K562 (cell line): Measurements from ENCODE around the gene NRTN. TPM values are rescaled to one million over a fixed set of nuclear protein-coding genes. Genes with fewer than 3 reads are reported as not detected.

ENCODE experiments used
- ATAC-seq: fragments of 200-7000 bp; cut with Tn5 transposase; 3 replicates; pipeline ENCODE4 v1.9.1; 2020; ENCODE audit warnings: moderate library complexity
- BruUV-seq: library from RNA; stranded (reverse); fragments of 400-500 nt; replicated peaks from 2 replicates; lab custom pipeline; 2021; lab: Mats Ljungman, UMichigan
- CTCF ChIA-PET: fragments of 300-600 bp; formaldehyde crosslinking; extraction: SDS; loops from one replicate; lab custom pipeline; 2021; ENCODE audit warnings: low intra/inter-chr PET ratio; lab: Yijun Ruan, JAX
- POLR2A ChIA-PET: fragments of 300-600, 350-650 bp; sonication (Branson Sonifier 250); formaldehyde crosslinking; extraction: SDS; loops from one replicate; lab custom pipeline; 2021; ENCODE audit warnings: antibody characterized with exemption, inconsistent platforms; lab: Yijun Ruan, JAX
- DNase-seq, 4 experiments: peaks; one replicate each; pipeline versions ENCODE4 v3.0.0 to v3.0.0-alpha.2; 2011 to 2018; ENCODE audit warnings: low spot score in 3 of 4, mixed read lengths in 3 of 4; ENCODE audit errors: extremely low read depth in 1 of 4
- FAIRE-seq: peaks from 2 replicates; lab custom pipeline; 2011; peaks lifted over from hg19 to GRCh38; lab: Jason Lieb, UNC
- H2AFZ ChIP-seq: 2 replicates; pipeline ENCODE4 v1.6.0; 2011; ENCODE audit warnings: low read depth, low read length, control low read depth, inconsistent platforms
- H3K27ac ChIP-seq: fragments of 200-600 bp; 3 replicates; pipeline ENCODE4 v1.8.0; 2011; ENCODE audit warnings: low read depth, mild to moderate bottlenecking, control low read depth, inconsistent platforms, low read length, moderate library complexity, mixed read lengths; ENCODE audit errors: extremely low read depth
- H3K27me3 ChIP-seq, 2 experiments: fragments of 300-600 bp in 1 of 2; 2 replicates in 1 of 2; 3 replicates in 1 of 2; pipeline versions ENCODE4 v1.6.0 to v1.8.0; 2011; ENCODE audit warnings: inconsistent platforms in 2 of 2, low read length in 2 of 2, mild to moderate bottlenecking in 1 of 2, mixed read lengths in 1 of 2, moderate library complexity in 1 of 2; ENCODE audit not compliant: control insufficient read depth in 2 of 2, insufficient read depth in 2 of 2
- H3K36me3 ChIP-seq: fragments of 300-600 bp; 3 replicates; pipeline ENCODE4 v1.8.0; 2011; ENCODE audit warnings: mild to moderate bottlenecking, low read length, inconsistent platforms; ENCODE audit not compliant: control insufficient read depth, insufficient read depth
- H3K4me1 ChIP-seq, 2 experiments: fragments of 200-600 bp in 1 of 2; replicated peaks in 1 of 2; 2 replicates in 1 of 2; 3 replicates in 1 of 2; pipeline versions ENCODE4 v1.5.1 to v1.8.0; 2011; ENCODE audit warnings: inconsistent platforms in 2 of 2, low read length in 2 of 2, mild to moderate bottlenecking in 1 of 2, mixed read lengths in 1 of 2, moderate library complexity in 1 of 2; ENCODE audit not compliant: control insufficient read depth in 2 of 2, insufficient read depth in 2 of 2
- H3K4me2 ChIP-seq: 2 replicates; pipeline ENCODE4 v1.6.1; 2011; ENCODE audit warnings: low read length, control low read depth, inconsistent platforms, mixed read lengths; ENCODE audit not compliant: insufficient read depth
- H3K4me3 ChIP-seq: fragments of 200-600 bp; sonication (generic), shearing (Covaris generic); 2 replicates; pipeline ENCODE4 v1.5.1; 2016; ENCODE audit warnings: control low read depth, inconsistent platforms
- H3K79me2 ChIP-seq: fragments of 200-600 bp; 3 replicates; pipeline ENCODE4 v1.8.0; 2011; ENCODE audit warnings: low read length, inconsistent platforms; ENCODE audit not compliant: control insufficient read depth, insufficient read depth
- H3K9ac ChIP-seq, 2 experiments: 2 replicates each; pipeline versions ENCODE4 v1.6.0 to v1.6.1; 2011; ENCODE audit warnings: low read depth in 2 of 2, low read length in 2 of 2, control low read depth in 1 of 2, inconsistent platforms in 1 of 2, mild to moderate bottlenecking in 1 of 2, mixed read lengths in 1 of 2; ENCODE audit not compliant: insufficient read depth in 1 of 2
- H3K9me1 ChIP-seq: one replicate; pipeline ENCODE4 v1.6.0; 2011; ENCODE audit warnings: inconsistent platforms, mild to moderate bottlenecking, low read length, moderate library complexity; ENCODE audit not compliant: control insufficient read depth, insufficient read depth
- H3K9me3 ChIP-seq: replicated peaks from 2 replicates; pipeline ENCODE4 v1.5.1; 2011; ENCODE audit warnings: low read depth, low read length, inconsistent platforms; ENCODE audit not compliant: control insufficient read depth, insufficient read depth
- H4K20me1 ChIP-seq: replicated peaks from 2 replicates; pipeline ENCODE4 v1.6.1; 2011; ENCODE audit warnings: low read length, inconsistent platforms, mixed read lengths; ENCODE audit not compliant: control insufficient read depth, insufficient read depth
- ATF1 ChIP-seq, 2 experiments: fragments of 450-650 bp in 1 of 2; IDR thresholded peaks; 2 replicates each; pipeline ENCODE4 v1.6.1; 2016; ENCODE audit warnings: missing compliant biosample characterization in 1 of 2, missing genetic modification characterization in 1 of 2
- ATF2 ChIP-seq: sonication (generic); formaldehyde crosslinking; IDR thresholded peaks from 2 replicates; pipeline ENCODE4 v1.8.1; 2022; ENCODE audit warnings: missing genetic modification reagents
- CBX5 ChIP-seq: IDR thresholded peaks from 2 replicates; pipeline ENCODE4 v1.6.1; 2014; ENCODE audit warnings: low read depth, borderline replicate concordance
- DACH1 ChIP-seq: fragments of 450-650 bp; IDR thresholded peaks from 2 replicates; pipeline ENCODE4 v1.6.1; 2018; ENCODE audit not compliant: partially characterized antibody
- E2F5 ChIP-seq: sonication (generic); formaldehyde crosslinking; IDR thresholded peaks from 2 replicates; pipeline ENCODE4 v1.8.0; 2022; ENCODE audit warnings: mild to moderate bottlenecking, missing genetic modification reagents
- IRF2 ChIP-seq: sonication (generic); formaldehyde crosslinking; IDR thresholded peaks from 2 replicates; pipeline ENCODE4 v1.8.1; 2022; ENCODE audit warnings: mild to moderate bottlenecking, missing genetic modification reagents
- NR2C2 ChIP-seq, 2 experiments: fragments of 200-800 bp in 1 of 2; sonication (Bioruptor generic) in 1 of 2; sonication (generic) in 1 of 2; formaldehyde crosslinking in 1 of 2; IDR thresholded peaks; 2 replicates each; pipeline versions ENCODE4 v1.6.1 to v1.8.0; 2016 to 2022; ENCODE audit warnings: mild to moderate bottlenecking in 1 of 2, missing compliant biosample characterization in 1 of 2, missing genetic modification characterization in 1 of 2, missing genetic modification reagents in 1 of 2
- SMARCB1 ChIP-seq: IDR thresholded peaks from 2 replicates; pipeline ENCODE4 v1.6.1; 2011; ENCODE audit warnings: improper control_type of control experiment, low read depth; ENCODE audit not compliant: insufficient read length
- STAT6 ChIP-seq: sonication (generic); formaldehyde crosslinking; IDR thresholded peaks from 2 replicates; pipeline ENCODE4 v1.8.1; 2023; ENCODE audit warnings: mild to moderate bottlenecking, missing genetic modification reagents
- TBL1XR1 ChIP-seq, 2 experiments: IDR thresholded peaks; 2 replicates each; pipeline ENCODE4 v1.6.1; 2012; ENCODE audit warnings: improper control_type of control experiment in 2 of 2, low read length in 2 of 2, mild to moderate bottlenecking in 1 of 2
- UBTF ChIP-seq, 2 experiments: IDR thresholded peaks; 2 replicates each; pipeline ENCODE4 v1.6.1; 2012; ENCODE audit warnings: improper control_type of control experiment in 2 of 2, low read depth in 2 of 2, low read length in 2 of 2, borderline replicate concordance in 1 of 2
- USF1 ChIP-seq: sonication (generic); formaldehyde crosslinking; IDR thresholded peaks from 2 replicates; pipeline ENCODE4 v1.9.0; 2022; ENCODE audit warnings: mild to moderate bottlenecking, missing genetic modification reagents
- ZFP36 ChIP-seq: fragments of 150-350 bp; IDR thresholded peaks from 2 replicates; pipeline ENCODE4 v1.6.1; 2018; ENCODE audit warnings: low read length, low read depth; ENCODE audit not compliant: partially characterized antibody
- ZNF830 ChIP-seq: fragments of 250-450 bp; sonication (Bioruptor Pico); IDR thresholded peaks from 2 replicates; pipeline ENCODE4 v1.5.0; 2021; ENCODE audit warnings: mild to moderate bottlenecking
- WGBS: fragments of 100-300 bp; shearing (Covaris generic); methylation state at CpG from one replicate; pipeline ENCODE4 v1.1.6; 2016; ENCODE audit warnings: low coverage, mixed read lengths; ENCODE audit not compliant: insufficient coverage; ENCODE audit errors: missing lambda C conversion rate; 5-methylcytosine and 5-hydroxymethylcytosine counted together
- in situ Hi-C: fragments of 300-500 bp; cut with MboI; formaldehyde crosslinking; loops from 4 replicates; pipeline ENCODE4 v1.15.0; 2018; ENCODE audit warnings: inconsistent platforms, mixed read lengths
- intact Hi-C: fragments of 100-400 bp; cut with micrococcal nuclease; formaldehyde crosslinking; loops from 2 replicates; pipeline ENCODE4 v1.14.2; 2022
- polyA plus RNA-seq, 8 experiments: library from polyadenylated mRNA; depleted of rRNA in 4 of 8; stranded (reverse) in 5 of 8; unstranded in 3 of 8; fragments of >200 nt; fragmentation: Nextera tagmentation in 2 of 8; fragmentation: Illumina TruSeq in 1 of 8; extraction: Ambion mirVana in 2 of 8; extraction: Trizol in 1 of 8; gene quantifications; 2 replicates each; pipeline versions ENCODE4 v1.2.1 to v1.2.3, GENCODE V29; 2011 to 2014; ENCODE audit warnings: inconsistent platforms in 1 of 8, missing spikeins in 1 of 8
- total RNA-seq, 7 experiments: library from RNA; depleted of rRNA in 6 of 7; stranded (reverse); fragments of >200 nt in 6 of 7; fragmentation: Illumina TruSeq in 2 of 7; extraction: Trizol in 2 of 7; gene quantifications; 2 replicates each; pipeline versions ENCODE4 v1.2.1 to v1.2.3, GENCODE V29; 2011 to 2021; ENCODE audit warnings: low replicate concordance in 1 of 7

The NRTN gene
- total and polyA plus RNA-seq, 9 of the 15 experiments (the other 6 are each of a cell fraction or from before 2014, with no cell fraction given): 0.62 to 8.1 (median 1.6) TPM; not detected in 2

- no peak overlapping the region for H3K27ac ChIP-seq
- ATAC-seq (no peak), FAIRE-seq (no peak), DNase-seq (no peak)
- H3K27me3 ChIP-seq: peaks cover 12 to 42% of the 10 kb centered on the region in 2 experiments; a peak in 3 of 5 replicates
- H3K4me2 ChIP-seq: no peak overlapping the region
- H2AFZ ChIP-seq: no peak overlapping the region
- whole genome bisulfite sequencing: 11% methylated on average over 9 of the region's 9 CpGs
- H3K9ac ChIP-seq: no peak overlapping the region
- H4K20me1 ChIP-seq: no peaks in the 10 kb centered on the region
- intact Hi-C loops (no loop called here), in situ Hi-C loops (no loop called here)
- no peaks in the 10 kb centered on the region for H3K9me3 ChIP-seq
- no peak overlapping the region for H3K4me3 ChIP-seq
- no peaks in the 10 kb centered on the region for H3K36me3 ChIP-seq
- H3K9me1 ChIP-seq: no peaks in the 10 kb centered on the region
- no peaks in the 10 kb centered on the region for H3K79me2 ChIP-seq
- ChIA-PET CTCF (no interaction called here), POLR2A (interaction anchor here (0.9 kb wide), 1 partner anchor 22 kb away, joined by 3 read pairs; no protein-coding TSS in a partner anchor)
- H3K4me1 ChIP-seq: peaks cover 0 to 11% of the 10 kb centered on the region in 2 experiments; a peak in 2 of 5 replicates
- no TSS peak for BruUV-seq
- no peak for TF ChIP-seq ATF2
- TF ChIP-seq DACH1: no peak
- TF ChIP-seq UBTF (IDR thresholded peaks at IDR 0.05; ENCODE audit: borderline replicate concordance in 1 of 2, low read depth in 2 of 2, low read length in 2 of 2): no peak
- no peak for TF ChIP-seq SMARCB1
- no peak for TF ChIP-seq NR2C2 (CRISPR knock-in tag; IDR thresholded peaks at IDR 0.05)
- TF ChIP-seq NR2C2 (tag; IDR thresholded peaks at IDR 0.05): no peak
- no peak for TF ChIP-seq E2F5 (CRISPR knock-in tag)
- TF ChIP-seq IRF2 (CRISPR knock-in tag): no peak
- no peak for TF ChIP-seq CBX5
- no peak for TF ChIP-seq TBL1XR1 (IDR thresholded peaks at IDR 0.05; ENCODE audit: low read length in 2 of 2)
- TF ChIP-seq ATF1 (CRISPR knock-in tag; IDR thresholded peaks at IDR 0.05): no peak
- no peak for TF ChIP-seq ATF1 (tag; IDR thresholded peaks at IDR 0.05)
- TF ChIP-seq USF1 (CRISPR knock-in tag): no peak
- no peak for TF ChIP-seq ZNF830 (CRISPR knock-in tag)
- TF ChIP-seq ZFP36: no peak
- no peak for TF ChIP-seq STAT6 (CRISPR knock-in tag)
Measured at GRCh38 chr19:5877882-5878281, 73.0 kb downstream of the NRTN start.
